ENCODE data around the gene SCARB1. TPM values are rescaled to one million over a fixed set of nuclear protein-coding genes. Genes with fewer than 3 reads are reported as not detected.
A peak's percentile ranks its signal among the peaks of the same experiment; 100 is the strongest.

Gene SCARB1
- total and polyA plus RNA-seq, 9 donors: 7.3 to 35.5 (median 25.7) TPM

DNA sequence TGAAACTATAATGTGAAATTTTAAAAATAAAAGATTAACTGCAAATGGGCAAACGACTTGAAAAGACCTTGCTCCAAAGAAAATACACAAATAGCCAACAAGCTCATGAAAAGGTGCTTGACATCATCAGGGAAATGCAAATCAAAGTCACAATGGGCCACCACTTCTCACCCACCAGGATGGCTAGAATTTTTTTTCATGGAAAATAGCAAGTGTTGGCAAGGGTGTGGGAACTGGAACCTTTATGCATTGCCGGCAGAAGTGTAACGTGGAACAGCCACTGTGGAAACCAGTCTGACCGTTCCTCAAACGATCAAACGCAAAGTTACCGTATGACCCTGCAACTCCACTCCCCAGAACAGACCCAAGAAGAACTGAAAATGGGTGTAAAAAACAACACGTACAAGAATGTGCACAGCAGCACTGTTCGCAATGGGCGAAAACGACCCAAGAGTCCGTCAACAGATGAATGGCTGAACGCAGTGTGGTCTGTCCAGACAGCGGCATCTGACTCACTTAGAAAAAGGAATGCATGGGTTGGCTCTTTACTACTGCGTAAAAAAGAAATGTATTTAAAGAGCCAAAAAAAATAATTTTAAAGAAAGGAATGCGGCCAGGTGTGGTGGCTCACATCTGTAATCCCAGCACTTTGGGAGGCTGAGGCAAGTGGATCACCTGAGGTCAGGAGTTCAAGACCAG, 40.2 kb downstream of the SCARB1 start:
- Histone ChIP-seq H3K36me3 (ENCODE audit: control insufficient read depth, insufficient read depth, low read length) (no peaks in the 10 kb centered on the region), H3K27me3 (ENCODE audit: control insufficient read depth, insufficient read depth, low read length) (no peaks in the 10 kb centered on the region), H3K4me1 (ENCODE audit: control insufficient read depth, insufficient read depth, low read length) (peaks cover 3% of the 10 kb centered on the region), H3K27ac (ENCODE audit: low read length) (no peak overlapping the region), H3K4me3 (ENCODE audit: low read length) (no peak overlapping the region), H3K9me3 (replicated peaks; ENCODE audit: control insufficient read depth, low read depth, low read length) (no peaks in the 10 kb centered on the region)
- 87% methylated on average over 14 of the region's 16 CpGs for WGBS (ENCODE audit: insufficient coverage)
- DNase-seq: no peak

DNA sequence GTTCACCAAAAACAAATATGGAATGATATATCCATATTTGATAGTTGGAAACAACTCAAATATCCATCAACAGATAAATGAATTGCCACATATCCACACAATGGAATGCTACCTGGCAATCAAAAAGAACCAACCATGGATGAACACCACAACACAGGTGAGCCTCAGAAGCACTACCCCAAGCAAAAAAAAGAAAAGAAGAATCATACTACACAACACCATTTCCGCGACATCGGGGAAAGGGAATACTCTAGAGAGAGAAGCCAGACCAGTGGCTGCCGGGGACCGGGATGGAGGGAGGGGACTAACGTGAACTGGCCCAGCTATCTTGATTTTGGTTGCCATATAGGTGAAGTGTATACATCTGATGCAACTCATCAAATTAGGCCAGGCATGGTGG, 41.4 kb downstream of the SCARB1 start:
- H3K27ac ChIP-seq (ENCODE audit: low read length): no peak overlapping the region
- H3K9me3 ChIP-seq (replicated peaks; ENCODE audit: control insufficient read depth, low read depth, low read length): no peaks in the 10 kb centered on the region
- H3K4me3 ChIP-seq (ENCODE audit: low read length): no peak overlapping the region
- WGBS (ENCODE audit: insufficient coverage): 97% methylated on average over 3 of the region's 6 CpGs
- no peaks in the 10 kb centered on the region for H3K4me1 ChIP-seq (ENCODE audit: control insufficient read depth, insufficient read depth, low read length)
- no peaks in the 10 kb centered on the region for H3K27me3 ChIP-seq (ENCODE audit: control insufficient read depth, insufficient read depth, low read length)
- DNase-seq: no peak
- H3K36me3 ChIP-seq (ENCODE audit: control insufficient read depth, insufficient read depth, low read length): no peaks in the 10 kb centered on the region

DNA sequence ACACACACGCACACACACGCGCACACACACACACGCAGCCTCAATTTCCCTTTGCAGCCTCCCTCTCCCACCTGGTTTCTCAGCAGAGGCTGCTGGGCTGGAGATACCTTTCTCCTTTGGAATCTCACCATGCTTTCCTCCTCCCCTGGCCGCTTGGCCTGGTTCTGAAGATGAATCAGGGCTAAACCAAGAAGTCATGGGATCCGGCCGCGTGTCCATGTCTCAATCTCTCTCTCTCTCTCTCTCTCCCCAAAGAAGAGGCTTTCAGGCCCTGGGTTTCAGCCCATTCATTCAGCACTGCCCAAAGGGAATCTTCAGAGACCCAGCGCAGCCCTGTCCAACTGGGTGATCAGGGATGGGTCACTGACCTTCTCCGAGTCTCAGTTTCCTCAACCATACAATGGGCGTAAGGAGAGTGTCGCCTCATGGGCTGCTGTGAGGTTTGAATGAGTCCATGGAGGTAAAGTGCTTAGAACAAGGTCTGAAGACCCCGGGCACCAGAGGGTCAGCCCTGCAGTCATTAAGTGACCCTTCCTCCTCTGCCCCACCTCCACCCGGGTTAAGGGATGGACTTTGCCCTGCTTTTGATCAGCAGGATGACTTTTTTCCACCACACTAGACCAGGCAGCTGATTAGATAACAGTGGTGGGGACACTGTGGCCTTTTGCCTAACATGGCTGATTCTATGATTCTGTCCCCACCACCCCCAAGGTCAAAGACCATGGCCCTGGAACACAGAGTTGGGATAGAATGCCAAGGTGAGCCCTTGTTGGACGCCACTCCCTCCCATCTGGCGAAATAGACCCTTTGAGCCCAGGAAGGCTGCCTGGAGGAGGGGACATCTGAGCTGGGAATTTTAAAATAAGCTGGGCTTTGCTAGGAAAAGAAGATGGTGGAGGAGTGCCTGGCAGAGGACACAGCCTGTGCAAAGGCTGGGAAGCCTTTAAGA, 42.1 kb downstream of the SCARB1 start:
- no peak for DNase-seq
- Histone ChIP-seq H3K9me3 (replicated peaks; ENCODE audit: control insufficient read depth, low read depth, low read length) (no peaks in the 10 kb centered on the region), H3K4me1 (ENCODE audit: control insufficient read depth, insufficient read depth, low read length) (peaks cover under 1% of the 10 kb centered on the region), H3K27me3 (ENCODE audit: control insufficient read depth, insufficient read depth, low read length) (no peaks in the 10 kb centered on the region), H3K27ac (ENCODE audit: low read length) (no peak overlapping the region), H3K36me3 (ENCODE audit: control insufficient read depth, insufficient read depth, low read length) (no peaks in the 10 kb centered on the region), H3K4me3 (ENCODE audit: low read length) (no peak overlapping the region)
- WGBS (ENCODE audit: insufficient coverage): 87% methylated on average over 8 of the region's 16 CpGs

DNA sequence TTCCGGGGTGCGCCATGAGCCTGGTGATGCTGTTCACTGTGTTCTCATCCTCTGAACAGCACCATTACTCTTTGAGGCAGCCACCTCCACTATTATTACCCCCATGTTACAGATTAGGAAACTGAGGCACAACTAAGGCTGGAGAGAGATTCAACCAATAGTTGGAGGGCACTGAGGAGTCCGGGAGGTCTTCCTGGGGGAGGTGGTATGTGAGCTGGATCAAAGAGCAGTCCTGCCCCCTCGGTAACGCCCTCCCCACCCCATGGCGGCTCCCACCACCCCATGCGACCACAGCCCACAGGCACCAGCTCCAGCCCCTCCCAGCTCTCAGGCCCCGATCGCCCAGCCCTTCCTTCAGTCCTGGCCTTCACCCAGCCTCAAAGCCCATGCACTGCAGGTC, 43.5 kb downstream of the SCARB1 start:
- H3K9me3 ChIP-seq (replicated peaks; ENCODE audit: control insufficient read depth, low read depth, low read length): no peaks in the 10 kb centered on the region
- H3K4me1 ChIP-seq (ENCODE audit: control insufficient read depth, insufficient read depth, low read length): peaks cover 11% of the 10 kb centered on the region
- H3K27me3 ChIP-seq (ENCODE audit: control insufficient read depth, insufficient read depth, low read length): no peaks in the 10 kb centered on the region
- no peak overlapping the region for H3K4me3 ChIP-seq (ENCODE audit: low read length)
- H3K27ac ChIP-seq (ENCODE audit: low read length): no peak overlapping the region
- H3K36me3 ChIP-seq (ENCODE audit: control insufficient read depth, insufficient read depth, low read length): no peaks in the 10 kb centered on the region
- WGBS (ENCODE audit: insufficient coverage): 92% methylated on average over 5 of the region's 9 CpGs
- no peak for DNase-seq

DNA sequence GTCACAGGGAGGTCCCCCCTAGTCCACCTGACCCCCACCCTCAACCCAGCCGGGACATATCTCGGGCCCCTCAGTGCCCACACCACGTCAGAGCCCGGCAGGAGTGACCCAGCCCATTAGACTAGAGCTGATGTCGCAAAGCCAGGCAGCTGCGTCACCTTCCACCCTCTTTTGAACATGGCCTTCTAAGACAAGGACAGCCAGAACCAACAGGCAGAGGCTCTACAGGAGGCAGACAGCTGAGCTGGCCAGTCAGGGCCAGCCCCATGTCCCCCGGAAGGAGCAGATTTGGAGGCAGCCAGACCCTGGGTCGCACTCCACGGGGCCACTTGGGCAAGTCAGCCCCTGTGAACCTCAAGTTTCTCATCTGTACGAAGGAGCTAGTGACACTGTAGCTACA, 44.1 kb downstream of the SCARB1 start:
- WGBS (ENCODE audit: insufficient coverage): 82% methylated on average over 10 of the region's 10 CpGs
- H3K4me3 ChIP-seq (ENCODE audit: low read length): no peak overlapping the region
- no peaks in the 10 kb centered on the region for H3K27me3 ChIP-seq (ENCODE audit: control insufficient read depth, insufficient read depth, low read length)
- H3K27ac ChIP-seq (ENCODE audit: low read length): no peak overlapping the region
- H3K9me3 ChIP-seq (replicated peaks; ENCODE audit: control insufficient read depth, low read depth, low read length): no peaks in the 10 kb centered on the region
- H3K36me3 ChIP-seq (ENCODE audit: control insufficient read depth, insufficient read depth, low read length): no peaks in the 10 kb centered on the region
- DNase-seq: no peak
- peaks cover 11% of the 10 kb centered on the region for H3K4me1 ChIP-seq (ENCODE audit: control insufficient read depth, insufficient read depth, low read length)

DNA sequence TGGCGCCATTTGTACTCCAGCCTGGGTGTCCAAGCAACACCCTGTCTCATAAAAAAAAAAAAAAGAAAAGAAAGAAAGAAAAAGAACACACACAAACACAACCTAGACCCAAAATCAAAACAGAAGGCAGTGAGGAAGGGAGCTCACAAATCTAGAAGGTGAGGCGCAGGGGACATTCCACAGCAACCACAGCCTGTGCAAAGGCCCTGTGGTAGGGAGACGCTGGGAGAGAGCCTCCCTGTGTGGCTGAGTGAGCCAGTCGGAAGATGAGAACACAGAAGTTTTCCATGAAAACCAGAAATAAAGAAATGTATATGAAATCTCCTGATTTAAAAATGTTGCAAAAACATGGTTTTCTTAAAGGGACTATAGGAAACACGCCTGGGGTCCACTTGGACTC, 44.6 kb downstream of the SCARB1 start:
- peaks cover 2% of the 10 kb centered on the region for H3K36me3 ChIP-seq (ENCODE audit: control insufficient read depth, insufficient read depth, low read length)
- no peaks in the 10 kb centered on the region for H3K9me3 ChIP-seq (replicated peaks; ENCODE audit: control insufficient read depth, low read depth, low read length)
- H3K27me3 ChIP-seq (ENCODE audit: control insufficient read depth, insufficient read depth, low read length): no peaks in the 10 kb centered on the region
- 88% methylated on average over 3 of the region's 5 CpGs for WGBS (ENCODE audit: insufficient coverage)
- no peak for DNase-seq
- H3K4me1 ChIP-seq (ENCODE audit: control insufficient read depth, insufficient read depth, low read length): peaks cover 11% of the 10 kb centered on the region
- H3K27ac ChIP-seq (ENCODE audit: low read length): no peak overlapping the region
- H3K4me3 ChIP-seq (ENCODE audit: low read length): no peak overlapping the region

DNA sequence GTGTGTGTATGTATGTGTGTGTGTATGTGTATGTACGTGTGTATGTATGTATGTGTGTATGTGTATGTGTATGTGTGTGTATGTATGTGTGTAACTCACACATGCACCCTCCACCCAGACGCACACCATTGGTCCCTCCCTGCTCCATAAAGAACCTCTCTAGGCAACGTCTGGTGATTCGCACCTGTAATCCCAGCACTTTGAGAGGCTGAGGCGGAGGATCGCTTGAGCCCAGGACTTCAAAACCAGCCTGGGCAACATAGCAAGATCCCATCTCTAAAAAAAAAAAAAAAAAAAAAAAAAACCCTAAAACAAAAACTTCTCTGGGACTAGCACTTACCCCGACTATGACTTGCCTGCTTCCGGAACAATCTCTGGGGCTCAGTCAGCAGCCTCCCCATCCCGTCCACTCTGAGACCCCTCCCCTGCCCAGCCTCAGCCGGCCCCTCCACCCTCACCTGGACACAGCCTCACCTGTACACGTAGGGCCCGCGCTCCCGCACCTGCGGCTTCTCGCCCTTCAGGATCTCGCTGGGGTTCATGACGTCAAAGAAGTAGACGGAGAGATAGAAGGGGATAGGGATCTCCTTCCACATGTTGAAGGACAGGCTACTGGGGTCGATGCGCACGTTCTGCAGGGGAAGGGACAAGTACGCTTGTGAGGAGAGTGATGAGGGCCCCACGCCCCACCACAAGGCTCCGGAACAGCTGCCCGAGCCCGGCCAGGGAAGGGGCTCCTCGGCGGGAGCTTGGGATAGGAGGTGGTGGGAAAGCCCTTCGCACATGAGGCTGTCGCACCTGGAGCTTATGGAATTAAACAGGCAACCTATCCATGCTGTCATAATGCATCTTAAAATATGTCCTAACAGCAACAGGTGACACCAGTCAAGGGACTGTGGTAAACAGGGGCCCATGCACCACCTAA, 46.3 kb downstream of the SCARB1 start:
- Histone ChIP-seq H3K9me3 (replicated peaks; ENCODE audit: control insufficient read depth, low read depth, low read length) (no peaks in the 10 kb centered on the region), H3K27ac (ENCODE audit: low read length) (no peak overlapping the region), H3K4me3 (ENCODE audit: low read length) (no peak overlapping the region), H3K4me1 (ENCODE audit: control insufficient read depth, insufficient read depth, low read length) (peaks cover 11% of the 10 kb centered on the region), H3K36me3 (ENCODE audit: control insufficient read depth, insufficient read depth, low read length) (peaks cover 19% of the 10 kb centered on the region), H3K27me3 (ENCODE audit: control insufficient read depth, insufficient read depth, low read length) (no peaks in the 10 kb centered on the region)
- WGBS (ENCODE audit: insufficient coverage): 92% methylated on average over 6 of the region's 31 CpGs
- no peak for DNase-seq

DNA sequence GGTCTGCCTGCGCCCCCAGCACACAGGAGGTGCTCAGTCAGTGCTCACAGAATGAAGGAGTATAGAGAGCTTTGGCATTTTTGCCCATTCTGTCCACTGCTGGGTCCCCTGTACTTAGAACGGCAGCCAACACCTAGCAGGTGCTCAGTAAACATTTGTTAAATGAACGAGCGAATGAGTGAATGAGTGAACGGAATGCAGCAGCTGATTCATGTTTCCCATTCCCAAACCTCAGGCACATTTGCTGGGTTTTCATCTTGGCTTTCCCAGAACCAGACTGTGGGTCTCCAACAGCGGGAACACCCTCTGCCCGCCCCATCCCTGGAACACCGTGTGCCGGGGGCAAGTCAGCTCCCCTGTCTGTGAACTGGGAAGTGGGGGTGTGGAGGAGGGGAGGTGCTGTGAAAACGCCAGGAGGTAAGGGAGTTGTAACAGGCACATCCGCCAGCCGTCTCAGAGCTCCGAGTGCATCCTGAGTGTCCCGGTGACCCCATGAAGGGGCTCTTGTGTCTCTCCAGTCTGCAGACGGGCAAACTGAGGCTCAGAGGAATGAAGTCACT, 47.3 kb downstream of the SCARB1 start:
- H3K4me1 ChIP-seq (ENCODE audit: control insufficient read depth, insufficient read depth, low read length): peaks cover 11% of the 10 kb centered on the region
- H3K36me3 ChIP-seq (ENCODE audit: control insufficient read depth, insufficient read depth, low read length): peaks cover 25% of the 10 kb centered on the region
- peak overlapping the region; percentile 31 for H3K27ac ChIP-seq (ENCODE audit: low read length)
- peak; percentile 32 for DNase-seq
- H3K27me3 ChIP-seq (ENCODE audit: control insufficient read depth, insufficient read depth, low read length): no peaks in the 10 kb centered on the region
- no peaks in the 10 kb centered on the region for H3K9me3 ChIP-seq (replicated peaks; ENCODE audit: control insufficient read depth, low read depth, low read length)
- 62% methylated on average over 11 of the region's 15 CpGs for WGBS (ENCODE audit: insufficient coverage)
- H3K4me3 ChIP-seq (ENCODE audit: low read length): no peak overlapping the region

DNA sequence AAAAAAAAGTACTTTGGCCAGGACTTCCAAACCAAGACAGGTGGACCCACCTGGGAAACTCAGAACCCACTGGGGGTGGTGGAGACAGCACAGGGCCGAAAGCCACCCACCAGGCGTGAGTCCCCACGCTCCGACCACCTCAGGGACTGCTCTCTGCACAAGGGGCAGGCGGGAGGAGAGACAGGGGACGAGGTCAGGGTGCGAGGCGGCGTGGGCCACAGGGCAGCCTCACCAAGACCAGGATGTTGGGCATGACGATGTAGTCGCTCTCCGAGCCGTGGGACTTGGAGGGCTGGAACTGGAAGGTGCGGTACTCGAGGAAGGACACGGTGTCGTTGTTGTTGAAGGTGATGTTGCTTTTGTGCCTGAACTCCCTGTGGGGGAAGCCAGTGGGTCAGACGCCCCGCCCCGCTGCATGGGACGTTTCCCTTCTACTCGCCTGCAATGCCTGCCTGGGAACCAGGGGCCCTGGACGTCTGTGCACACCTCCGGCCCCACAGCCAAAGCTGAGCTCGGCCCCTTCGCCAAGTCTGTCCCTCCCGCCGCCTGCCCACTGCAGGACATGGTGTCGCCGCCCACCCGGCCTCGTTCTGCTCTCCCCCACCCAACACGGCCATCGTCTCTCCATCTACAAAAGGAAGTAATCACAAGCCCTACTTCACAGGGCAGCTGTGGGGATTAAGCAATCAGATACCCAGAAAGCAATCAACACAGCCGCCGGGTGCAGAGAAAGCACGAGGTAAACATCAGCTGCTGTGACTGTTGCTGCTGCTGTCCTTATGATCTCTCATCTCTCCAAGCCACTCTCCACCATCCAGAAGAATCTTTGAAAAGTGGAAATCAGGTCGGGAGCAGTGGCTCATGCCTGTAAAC, 48.7 kb downstream of the SCARB1 start:
- Histone ChIP-seq H3K4me3 (ENCODE audit: low read length) (no peak overlapping the region), H3K27me3 (ENCODE audit: control insufficient read depth, insufficient read depth, low read length) (no peaks in the 10 kb centered on the region), H3K36me3 (ENCODE audit: control insufficient read depth, insufficient read depth, low read length) (peaks cover 26% of the 10 kb centered on the region), H3K4me1 (ENCODE audit: control insufficient read depth, insufficient read depth, low read length) (peaks cover 11% of the 10 kb centered on the region), H3K27ac (ENCODE audit: low read length) (no peak overlapping the region), H3K9me3 (replicated peaks; ENCODE audit: control insufficient read depth, low read depth, low read length) (no peaks in the 10 kb centered on the region)
- WGBS (ENCODE audit: insufficient coverage): 68% methylated on average over 34 of the region's 38 CpGs
- peak; percentile 76 for DNase-seq

All from muscle of leg (tissue), 11 donors.